ENCODE data around the gene CCL7.

CCL7 gene

GRCh38 chr17:34287875-34288274 is 17.9 kb downstream of the CCL7 start:
- DNase-seq (ENCODE audit: low read depth): no peak

- DNase-seq (ENCODE audit: low read depth): no peak
Measured at GRCh38 chr17:34290586-34290985, 20.6 kb downstream of the CCL7 start.

GRCh38 chr17:34291721-34292348 is 21.8 kb downstream of the CCL7 start:
- DNase-seq (ENCODE audit: low read depth): no peak

GRCh38 chr17:34299027-34299426 is 29.0 kb downstream of the CCL7 start:
- DNase-seq (ENCODE audit: low read depth): no peak

GRCh38 chr17:34299956-34300577 is 30.0 kb downstream of the CCL7 start:
- no peak for DNase-seq (ENCODE audit: low read depth)

GRCh38 chr17:34300652-34301370 is 30.8 kb downstream of the CCL7 start:
- no peak for DNase-seq (ENCODE audit: low read depth)

- no peak for DNase-seq (ENCODE audit: low read depth)
Measured at GRCh38 chr17:34301986-34302385, 32.0 kb downstream of the CCL7 start.

- DNase-seq (ENCODE audit: low read depth): no peak
Measured at GRCh38 chr17:34302636-34303035, 32.6 kb downstream of the CCL7 start.

- DNase-seq (ENCODE audit: low read depth): no peak
Measured at GRCh38 chr17:34303606-34304005, 33.6 kb downstream of the CCL7 start.

- DNase-seq (ENCODE audit: low read depth): no peak
Measured at GRCh38 chr17:34305061-34305460, 35.0 kb downstream of the CCL7 start.

- DNase-seq (ENCODE audit: low read depth): no peak
Measured at GRCh38 chr17:34305606-34306005, 35.6 kb downstream of the CCL7 start.

- DNase-seq (ENCODE audit: low read depth): no peak
Measured at GRCh38 chr17:34306466-34306865, 36.4 kb downstream of the CCL7 start.

GRCh38 chr17:34307110-34307509 is 37.1 kb downstream of the CCL7 start:
- DNase-seq (ENCODE audit: low read depth): no peak

- no peak for DNase-seq (ENCODE audit: low read depth)
Measured at GRCh38 chr17:34308371-34308770, 38.4 kb downstream of the CCL7 start.

GRCh38 chr17:34311291-34311690 is 41.3 kb downstream of the CCL7 start:
- no peak for DNase-seq (ENCODE audit: low read depth)

- no peak for DNase-seq (ENCODE audit: low read depth)
Measured at GRCh38 chr17:34312080-34312479, 42.1 kb downstream of the CCL7 start.

- DNase-seq (ENCODE audit: low read depth): no peak
Measured at GRCh38 chr17:34313164-34313563, 43.1 kb downstream of the CCL7 start.

- DNase-seq (ENCODE audit: low read depth): no peak
Measured at GRCh38 chr17:34314279-34314678, 44.3 kb downstream of the CCL7 start.

GRCh38 chr17:34318474-34318873 is 48.5 kb downstream of the CCL7 start:
- DNase-seq (ENCODE audit: low read depth): no peak

- no peak for DNase-seq (ENCODE audit: low read depth)
Measured at GRCh38 chr17:34319039-34319483, 49.0 kb downstream of the CCL7 start, which contains the start of gene CCL8. TSS of gene CCL8 (plus strand) at chr17:34319435. CDS start at chr17:34319502, 67 bp downstream.

All from activated T-cell treated with anti-CD3 and anti-CD28 coated beads for 1 hour (primary cell).